CD4-positive, alpha-beta T cell treated with Interleukin-4 for 1 hour (primary cell): Measurements from ENCODE around the gene HNRNPA1.
A peak's percentile ranks its signal among the peaks of the same experiment; 100 is the strongest.
"Not testable (repeated sequence)": the region's sequence is repeated elsewhere in the genome, so short reads cannot be mapped to it uniquely, and the experiment has no call there.

Source experiments
- DNase-seq, 2 donors: peaks; one replicate each; pipeline ENCODE4 v3.0.0-alpha.2; 2020 to 2022

HNRNPA1 gene

DNA sequence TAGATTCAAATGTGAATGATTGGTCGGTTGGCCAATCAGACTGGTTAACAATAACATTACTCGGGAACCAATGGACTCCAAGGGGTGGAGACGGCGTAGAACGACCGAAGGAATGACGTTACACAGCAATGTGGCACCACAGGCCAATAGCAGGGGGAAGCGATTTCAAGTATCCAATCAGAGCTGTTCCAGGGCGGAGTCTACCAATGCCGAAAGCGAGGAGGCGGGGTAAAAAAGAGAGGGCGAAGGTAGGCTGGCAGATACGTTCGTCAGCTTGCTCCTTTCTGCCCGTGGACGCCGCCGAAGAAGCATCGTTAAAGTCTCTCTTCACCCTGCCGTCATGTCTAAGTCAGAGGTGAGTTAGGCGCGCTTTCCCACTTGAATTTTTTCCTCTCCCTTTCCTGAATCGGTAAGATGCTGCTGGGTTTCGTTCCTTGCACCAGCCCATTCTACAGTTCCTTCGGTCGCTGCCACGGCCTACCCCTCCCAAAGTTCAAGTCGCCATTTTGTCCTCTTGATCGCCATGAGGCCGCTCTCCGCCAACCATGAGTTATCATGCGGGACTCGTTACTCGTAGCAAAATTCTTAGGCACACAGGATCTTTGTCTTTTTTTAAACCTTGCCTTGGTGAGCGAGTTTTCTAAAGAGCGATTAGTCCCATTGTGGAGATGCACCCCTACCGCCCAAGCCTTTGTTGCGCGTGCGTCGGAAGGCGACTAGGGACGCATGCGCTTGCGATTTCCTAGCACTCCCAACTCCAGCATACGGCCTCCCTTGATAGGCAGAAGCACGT lies at the start of gene HNRNPA1:
Gene HNRNPA1, plus strand, starts transcription at position 259 of the 793 bp plus-strand sequence. Its CDS starts 82 bp downstream, at position 341.
- peak; percentile 99 for DNase-seq

DNA sequence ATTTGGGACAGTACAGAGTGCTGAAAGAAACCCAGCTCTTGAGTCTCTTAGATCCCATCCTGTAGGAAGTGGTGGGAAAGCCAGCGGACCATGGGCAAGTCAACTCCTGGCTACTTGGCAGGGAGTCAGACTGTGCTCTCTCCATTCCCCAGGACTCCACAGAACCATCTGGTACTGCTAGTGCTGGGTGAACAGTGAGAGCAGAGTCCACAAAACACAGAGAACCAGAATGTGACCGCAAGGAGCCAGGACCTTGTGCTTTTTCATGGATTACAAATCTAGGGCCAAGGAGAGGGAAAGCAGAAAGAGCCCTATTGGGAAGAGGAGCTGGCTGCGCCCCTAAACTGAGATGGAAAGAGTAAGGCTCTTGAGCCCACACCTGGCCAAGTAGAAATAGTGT lies 49.3 kb upstream of the HNRNPA1 start:
- not testable (repeated sequence) for DNase-seq

DNA sequence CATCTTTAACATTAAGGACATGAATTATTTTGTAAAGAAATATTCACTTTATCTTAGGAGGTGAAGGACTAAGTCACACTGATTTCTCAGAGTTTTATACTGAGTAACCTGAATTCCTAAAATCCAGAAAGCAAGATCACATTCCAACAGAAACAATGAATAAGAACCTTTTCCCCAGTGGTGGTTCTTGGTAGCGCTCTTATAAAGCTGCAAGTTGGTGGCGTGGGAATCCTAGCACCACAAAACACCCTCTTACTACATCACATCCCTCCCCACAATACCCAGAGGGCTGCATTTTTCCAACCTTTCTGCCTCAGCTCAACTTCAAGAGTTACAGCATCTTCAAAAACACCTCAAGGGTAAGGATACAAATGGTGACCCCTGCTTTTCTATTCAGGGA lies 47.7 kb upstream of the HNRNPA1 start:
- no peak for DNase-seq

DNA sequence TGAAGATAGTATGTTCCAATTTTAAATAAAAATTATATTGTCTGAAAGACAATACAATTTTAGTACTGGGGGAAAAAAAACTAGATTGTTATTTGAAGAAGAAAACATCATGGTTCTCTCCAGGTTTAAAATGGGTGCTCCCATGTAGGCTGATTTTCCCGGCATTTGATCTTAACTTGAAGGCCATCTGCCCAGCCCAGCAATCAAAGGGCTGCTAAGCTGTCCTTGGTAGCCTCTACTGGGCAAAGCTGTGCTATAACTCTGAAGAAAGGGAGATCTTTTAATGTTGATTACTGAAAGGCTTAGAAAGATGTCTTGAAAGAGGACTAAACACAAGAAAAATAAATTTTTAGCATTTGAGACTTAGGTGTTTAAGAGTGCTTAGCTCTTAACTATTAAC lies 42.0 kb upstream of the HNRNPA1 start:
- no peak for DNase-seq

DNA sequence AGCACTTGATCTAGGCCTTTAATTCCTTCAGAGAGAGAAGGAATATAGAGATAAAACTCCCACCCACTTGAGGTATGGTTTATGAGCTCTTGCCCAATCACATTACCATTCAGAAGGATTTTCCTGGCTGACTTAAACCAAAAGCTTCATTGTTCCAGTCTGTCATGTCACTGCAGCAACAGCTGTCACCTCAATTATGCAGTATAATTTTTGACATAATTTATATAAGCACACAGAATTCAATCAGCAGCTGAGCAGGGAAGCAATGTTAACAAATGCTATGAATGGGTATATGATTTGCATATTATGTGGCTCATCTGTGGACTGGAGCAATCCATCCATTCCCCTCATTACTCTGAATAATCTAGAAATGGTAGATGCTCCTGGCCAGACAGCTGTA lies 40.9 kb upstream of the HNRNPA1 start:
- DNase-seq, result no peak

DNA sequence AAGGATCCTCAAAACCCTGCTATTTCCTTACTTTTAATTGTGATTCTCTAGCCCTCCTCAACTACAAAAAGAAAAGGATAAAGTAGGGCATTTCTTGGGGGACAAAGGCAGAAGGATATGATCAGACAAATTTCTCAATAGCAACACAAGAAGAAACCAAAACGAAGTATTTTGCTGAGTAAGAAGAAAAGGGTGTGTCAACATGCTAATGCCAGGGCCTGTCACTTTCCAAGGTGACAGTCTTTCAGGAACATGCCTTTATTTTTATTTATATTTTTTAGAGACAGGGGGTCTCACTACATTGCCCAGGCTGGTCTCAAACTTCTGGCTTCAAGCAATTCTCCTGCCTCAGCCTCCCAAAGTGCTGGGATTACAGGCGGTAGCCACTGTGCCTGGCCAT lies 40.4 kb upstream of the HNRNPA1 start:
- DNase-seq, result no peak

DNA sequence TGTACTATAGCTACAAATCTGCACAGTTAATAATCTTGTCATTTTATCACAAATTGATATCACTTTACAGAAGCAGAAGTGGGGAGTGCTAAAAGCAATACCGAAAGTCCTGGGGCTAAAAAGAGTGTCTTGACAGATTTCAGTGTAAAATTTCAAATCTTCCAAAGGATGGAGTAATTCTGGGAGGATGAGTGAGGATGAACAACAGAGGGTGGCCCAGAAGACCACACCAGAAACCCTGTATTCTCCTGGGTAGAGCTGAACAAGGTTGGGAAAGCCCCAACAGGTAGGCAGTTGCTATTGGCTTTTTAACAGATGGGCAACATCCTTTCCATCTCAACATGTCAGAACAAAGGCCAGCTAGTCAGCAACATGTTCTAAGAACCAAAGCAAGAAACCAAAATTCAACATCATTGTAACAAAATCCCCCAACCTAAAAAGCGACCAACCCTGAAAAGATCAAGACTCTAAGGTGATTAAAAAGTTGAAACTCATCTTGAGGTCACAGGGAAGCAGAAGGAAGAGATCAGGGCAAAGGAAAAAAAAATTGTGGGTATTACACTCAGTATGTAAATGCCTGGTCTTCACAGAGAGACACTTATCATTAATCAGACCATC lies 39.4 kb upstream of the HNRNPA1 start:
- no peak for DNase-seq

DNA sequence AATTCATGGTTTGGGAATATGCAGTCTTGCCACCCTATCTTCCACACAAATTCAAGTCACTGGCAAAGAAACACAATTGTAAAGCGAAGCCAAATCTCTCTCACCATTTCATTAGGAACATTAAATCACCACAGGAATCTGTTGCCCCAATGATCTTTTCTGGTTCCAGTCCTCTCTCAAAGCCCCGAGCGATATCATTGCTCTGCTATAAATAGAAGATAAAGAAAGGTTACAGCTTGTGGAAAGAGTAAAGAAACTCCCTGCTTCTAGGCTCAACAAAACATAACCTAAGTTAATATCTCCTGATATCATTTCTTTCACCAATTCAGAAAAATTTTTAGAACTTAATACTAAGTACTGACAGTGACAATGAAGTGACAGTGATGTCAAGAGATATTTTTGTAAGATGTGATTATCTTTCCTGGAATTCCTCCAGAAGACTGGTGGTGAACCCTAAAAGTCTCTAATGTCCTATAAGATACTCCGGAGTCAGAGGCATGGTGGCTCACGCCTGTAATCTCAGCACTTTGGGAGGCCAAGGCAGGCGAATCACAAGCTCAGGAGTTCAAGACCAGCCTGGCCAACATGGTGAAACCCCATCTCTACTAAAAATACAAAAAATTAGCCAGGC lies 34.4 kb upstream of the HNRNPA1 start:
- no peak for DNase-seq

DNA sequence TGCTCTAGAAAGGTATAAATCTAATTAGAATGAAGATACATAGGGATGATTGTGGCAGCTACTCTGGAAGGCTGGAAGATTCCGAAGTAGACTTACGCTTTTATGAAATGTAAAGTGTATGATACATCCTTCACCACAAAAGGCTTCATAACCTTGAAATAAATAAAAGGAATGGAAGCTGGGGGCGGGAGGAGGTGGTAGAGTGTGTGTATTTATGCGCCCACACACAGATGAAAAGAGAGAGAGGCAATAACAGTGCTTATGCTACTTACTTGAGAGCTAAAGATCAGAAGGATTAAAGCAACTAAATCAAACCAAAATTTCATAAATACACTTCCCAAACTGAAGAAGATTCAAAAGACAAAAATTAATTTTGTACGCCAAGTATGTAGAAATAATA lies 31.0 kb upstream of the HNRNPA1 start:
- no peak for DNase-seq

DNA sequence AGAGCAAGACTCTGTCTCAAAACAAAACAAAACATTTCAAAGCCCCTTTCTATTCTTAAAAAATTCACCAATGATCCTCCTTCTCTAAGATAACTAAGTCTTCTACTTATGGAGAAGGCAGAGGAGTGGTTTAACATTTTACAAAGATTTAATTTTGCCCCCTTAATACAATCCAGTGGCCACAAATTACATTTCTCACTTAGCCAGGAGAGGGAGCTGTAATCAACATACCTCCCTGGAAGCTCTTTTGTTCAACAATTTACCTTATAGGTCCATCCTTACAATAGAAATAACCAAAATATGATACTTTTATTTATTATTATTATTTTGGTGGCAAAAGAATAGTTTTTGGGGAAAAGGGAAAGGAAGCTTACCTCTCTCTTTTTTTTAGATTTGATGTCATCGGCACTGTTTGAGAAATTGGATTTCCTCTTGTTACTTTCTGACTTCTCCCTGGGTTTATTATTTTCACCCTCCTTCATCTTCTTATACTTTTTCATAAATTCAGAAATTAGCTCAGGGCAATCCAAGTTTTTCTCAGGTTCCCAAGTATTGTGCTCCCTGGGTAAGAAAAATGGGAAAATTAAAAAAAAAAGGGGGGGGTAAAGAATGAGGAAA lies 28.8 kb upstream of the HNRNPA1 start:
- peak in 1 of 2 donors; percentile 67 for DNase-seq

DNA sequence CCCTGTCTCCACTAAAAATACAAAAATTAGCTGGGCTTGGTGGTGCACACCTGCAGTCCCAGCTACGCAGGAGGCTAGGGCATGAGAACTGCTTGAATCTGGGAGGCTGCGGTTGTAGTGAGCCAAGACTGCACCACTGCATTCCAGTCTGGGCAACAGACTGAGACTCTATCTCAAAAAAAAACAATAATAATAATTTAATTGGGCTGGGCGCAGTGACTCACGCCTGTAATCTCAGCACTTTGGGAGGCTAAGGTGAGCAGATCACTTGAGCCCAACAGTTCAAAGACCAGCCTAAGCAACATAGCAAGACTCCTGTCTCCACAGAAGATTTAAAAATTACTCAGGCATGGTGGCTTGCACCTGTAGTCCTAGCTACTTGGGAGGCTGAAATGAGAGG lies 27.3 kb upstream of the HNRNPA1 start:
- no peak for DNase-seq

DNA sequence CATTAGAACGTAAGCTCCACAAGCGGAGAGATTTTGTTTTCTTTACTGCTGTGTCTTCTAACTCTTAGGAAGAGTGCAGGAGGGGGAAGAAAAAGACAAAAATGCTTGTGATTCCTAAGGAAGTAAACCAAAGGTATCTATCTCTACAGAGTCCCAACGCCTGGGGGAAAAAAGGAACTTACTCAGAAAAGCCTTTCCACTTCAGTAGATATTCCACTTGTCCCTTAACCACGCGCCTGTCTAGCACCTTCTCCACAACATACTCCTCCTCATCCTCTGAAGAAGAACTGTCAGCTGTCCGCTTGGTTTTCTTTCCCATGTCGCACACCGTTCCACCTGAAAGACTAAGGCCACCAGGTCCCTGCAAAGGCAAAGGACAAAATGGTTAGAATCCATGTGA lies 23.2 kb upstream of the HNRNPA1 start:
- DNase-seq, result no peak

DNA sequence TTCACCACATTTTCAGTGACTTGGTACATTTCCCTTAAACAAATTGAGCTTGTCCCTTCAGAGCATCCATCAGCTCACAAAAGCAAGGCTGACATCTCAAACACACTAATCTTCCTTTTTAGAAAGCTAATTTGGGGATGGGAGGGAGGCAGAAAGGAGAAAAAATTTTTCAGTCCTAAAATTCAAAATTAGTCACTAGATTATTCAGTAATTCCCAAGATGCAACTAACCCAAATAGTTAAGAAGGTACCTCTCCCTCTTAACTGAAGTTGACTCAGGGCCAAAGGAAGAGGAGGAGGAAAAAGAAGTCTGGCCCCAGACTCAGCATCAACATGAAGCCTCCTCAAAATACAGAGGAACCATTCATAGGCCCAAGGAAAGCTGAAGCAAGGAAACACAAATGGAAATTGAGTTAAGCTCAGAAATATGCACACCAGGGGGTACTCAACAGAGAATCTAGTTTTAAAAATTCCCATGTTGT lies 22.3 kb upstream of the HNRNPA1 start:
- no peak for DNase-seq

DNA sequence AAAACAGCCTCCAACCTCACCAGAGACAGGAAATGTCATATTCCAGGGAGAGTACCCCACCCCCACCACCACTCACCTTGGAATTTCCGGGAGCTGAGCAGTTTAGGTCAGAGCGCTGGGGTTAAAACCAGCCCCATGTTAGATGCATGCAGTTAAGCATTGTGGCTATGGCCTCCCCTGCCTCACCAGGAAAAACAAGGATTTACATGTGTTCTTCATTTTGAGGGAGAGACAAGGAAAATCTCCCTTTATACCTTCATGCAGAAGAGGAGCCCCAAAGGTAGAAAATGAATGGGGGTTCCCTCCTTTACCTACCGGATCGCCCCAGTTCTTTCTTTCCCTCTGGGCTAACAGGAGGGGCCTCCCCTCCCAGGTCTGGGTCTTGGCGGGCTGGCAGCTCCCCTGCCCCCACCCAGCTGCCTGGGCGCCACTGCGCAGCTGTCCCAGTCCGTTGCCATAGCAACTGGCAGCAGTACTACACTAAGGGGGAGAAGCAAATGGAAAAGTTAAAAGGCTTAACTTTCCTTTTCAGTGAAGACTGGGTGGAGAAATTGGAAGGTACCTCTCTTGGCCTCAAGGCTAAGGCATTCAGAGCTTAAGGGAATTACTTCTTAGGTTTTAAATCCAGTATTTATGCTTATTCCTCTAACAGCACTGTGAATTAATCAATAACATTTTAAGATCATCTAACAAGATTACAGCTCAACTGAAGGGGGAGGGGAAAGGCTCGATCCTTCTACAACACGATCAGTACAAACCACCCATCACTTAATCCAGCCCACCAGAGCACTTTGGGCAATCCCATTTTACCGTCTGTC lies 21.1 kb upstream of the HNRNPA1 start:
- DNase-seq, result peak; percentile 40 to 75

DNA sequence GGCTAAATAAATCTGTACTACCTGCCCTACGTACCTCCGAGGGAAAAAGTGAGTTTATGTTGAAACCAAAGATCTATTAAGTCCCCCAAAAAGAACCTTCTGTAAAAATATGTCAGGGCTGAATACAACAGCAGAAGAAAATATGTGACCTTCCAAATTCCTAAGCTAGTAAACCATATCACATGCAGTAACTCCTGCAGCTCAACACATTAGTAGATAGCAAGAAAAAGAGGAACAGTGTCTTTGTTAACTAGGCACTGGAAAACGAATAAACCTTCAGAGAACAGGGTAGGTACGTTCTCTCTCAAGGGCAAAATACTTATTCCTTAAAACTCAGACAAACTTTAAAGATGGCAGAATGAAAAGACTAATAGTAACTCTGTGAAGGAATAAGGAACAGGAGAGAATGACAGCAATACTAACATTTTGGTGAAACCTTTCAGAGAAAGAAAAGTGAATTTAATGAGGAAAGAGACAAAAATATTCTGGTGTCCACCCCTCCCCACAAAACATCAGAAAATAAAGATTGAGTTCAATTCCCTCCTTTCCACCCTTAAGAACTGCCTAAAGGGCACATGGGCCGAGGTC lies 18.6 kb upstream of the HNRNPA1 start:
- no peak for DNase-seq

DNA sequence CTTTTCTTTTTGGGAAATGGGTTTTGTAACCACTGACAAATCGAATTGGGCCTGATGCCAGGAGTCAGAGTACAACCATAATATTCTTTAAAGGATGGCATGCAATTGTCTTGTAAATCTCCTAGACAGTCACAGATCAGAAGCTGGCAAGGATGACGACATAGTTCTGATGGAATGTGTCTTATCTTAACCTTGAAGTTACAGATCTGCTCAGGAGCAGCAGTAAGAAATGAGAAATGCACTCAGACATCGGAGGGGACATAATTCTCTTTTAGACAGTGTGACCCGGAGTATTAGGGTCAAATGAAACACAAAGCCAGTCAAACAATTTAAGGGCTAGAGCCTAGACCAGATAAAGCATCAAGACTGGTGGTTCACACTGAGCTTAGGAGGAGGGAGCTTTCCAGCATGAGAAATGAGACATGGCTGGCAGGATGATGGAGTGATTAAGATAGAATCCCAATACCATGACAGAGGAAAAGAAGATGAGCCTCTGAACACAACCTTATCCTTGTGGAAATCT lies 18.1 kb upstream of the HNRNPA1 start:
- no peak for DNase-seq

DNA sequence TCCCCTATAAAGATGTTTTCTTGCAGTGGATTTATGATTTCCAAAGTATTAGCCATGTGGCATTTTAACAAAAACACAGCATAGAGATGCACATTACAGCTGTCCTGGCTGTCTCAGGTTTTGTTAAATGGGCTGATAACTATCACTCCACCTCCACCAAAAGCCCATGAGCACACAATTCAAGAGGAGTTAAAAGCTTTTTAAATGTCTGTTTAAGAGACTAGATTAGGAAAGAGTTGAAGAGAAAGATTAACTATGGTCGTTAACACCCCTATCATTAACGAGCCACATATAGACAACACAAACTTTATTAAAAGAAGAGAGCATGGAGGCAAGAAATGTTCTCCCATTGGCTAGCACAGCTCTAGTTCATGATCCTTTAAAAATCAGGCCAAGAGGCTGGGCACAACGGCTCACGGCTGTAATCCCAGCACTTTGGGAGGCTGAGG lies 15.1 kb upstream of the HNRNPA1 start:
- no peak for DNase-seq

DNA sequence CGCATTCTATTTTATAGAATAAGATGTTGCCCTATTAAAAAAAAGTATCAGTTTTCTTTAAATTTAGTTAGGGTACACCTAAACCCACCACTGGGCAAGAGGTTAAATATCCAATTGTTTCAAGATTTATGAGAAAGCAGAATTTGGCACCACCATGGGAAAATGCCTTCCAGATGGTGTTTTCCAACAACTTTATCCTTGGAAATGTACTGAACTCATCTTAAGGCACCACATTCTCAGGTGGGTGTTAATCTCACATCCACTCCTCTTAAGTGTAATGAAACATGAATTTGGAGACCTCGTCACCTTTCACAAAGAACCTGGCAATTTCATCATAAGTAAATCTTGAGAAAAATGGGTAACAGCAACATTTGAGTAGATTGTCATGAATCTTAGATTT lies 13.7 kb upstream of the HNRNPA1 start:
- no peak for DNase-seq

DNA sequence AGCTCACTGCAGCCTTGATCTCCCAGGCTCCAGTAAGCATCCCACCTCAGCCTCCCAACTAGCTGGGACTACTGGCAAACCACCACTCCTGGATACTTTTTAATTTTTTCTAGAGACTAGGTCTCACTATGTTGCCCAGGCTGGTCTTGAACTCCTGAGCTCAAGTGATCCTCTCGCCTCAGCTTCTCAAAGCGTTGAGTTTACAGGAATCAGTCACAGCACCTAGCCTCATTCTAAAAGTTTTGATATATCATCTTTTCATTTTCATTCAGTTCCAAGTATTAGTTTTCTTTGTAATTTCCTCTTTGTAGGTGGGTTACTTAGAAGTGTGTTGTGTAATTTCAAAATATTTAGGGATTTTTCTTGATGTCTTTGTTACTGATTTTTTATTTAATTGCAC lies 10.2 kb upstream of the HNRNPA1 start:
- DNase-seq, result no peak

DNA sequence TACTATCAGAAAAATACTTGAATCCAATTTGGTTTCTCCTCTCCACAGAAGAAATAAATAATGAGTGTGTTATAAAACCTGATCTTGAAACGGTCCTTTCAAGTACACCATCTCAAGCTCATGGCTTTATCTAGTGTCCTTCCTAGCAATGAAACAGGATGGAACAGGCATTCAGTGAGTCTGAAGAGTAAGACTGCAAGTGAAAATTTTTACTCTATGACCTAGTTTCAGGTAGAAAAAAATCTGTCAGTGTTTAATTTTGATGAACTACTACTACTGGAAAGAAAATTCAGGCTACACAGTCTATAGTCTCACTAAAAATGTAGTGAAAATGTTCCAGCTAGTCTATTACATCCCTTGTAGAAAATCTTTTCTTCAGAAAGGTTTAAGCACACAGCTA lies 8.3 kb upstream of the HNRNPA1 start:
- no peak for DNase-seq

DNA sequence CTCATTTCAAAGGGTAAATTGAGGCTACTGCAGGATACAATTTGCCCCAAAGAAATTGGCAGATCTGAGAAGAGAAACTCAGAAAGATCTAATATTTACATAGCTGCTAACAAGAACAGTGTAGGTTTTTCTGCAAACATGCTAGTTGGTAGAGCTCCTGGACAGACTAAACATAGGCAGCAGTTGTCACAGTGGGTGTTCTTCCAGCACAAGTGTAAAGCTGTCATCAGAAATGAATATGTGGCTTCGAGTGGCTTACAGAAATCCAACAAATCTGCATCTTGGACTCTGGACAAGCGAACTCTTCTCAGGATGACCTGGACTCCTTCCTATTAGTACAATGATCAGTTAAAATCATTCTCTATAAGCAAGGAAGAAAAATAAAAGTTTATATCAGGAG lies 6.5 kb upstream of the HNRNPA1 start:
- no peak for DNase-seq

DNA sequence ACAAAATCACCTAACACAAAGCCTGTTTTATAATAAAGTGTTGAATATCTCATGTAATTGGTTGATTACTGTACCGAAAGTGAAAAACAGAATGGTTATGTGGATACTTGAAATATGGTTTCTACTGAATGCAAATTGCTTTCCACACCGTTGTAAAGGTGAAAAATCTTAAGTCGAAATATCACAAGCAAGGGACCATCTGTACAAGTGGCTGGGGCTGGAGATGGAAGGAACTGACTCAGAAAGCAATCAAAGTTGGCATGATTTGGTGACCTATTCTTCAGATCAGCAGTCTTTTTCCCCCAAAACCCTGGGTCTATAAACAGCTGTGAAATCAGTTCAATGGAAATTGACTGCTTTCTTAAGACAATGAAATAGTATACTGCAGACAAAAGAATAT lies 4.2 kb upstream of the HNRNPA1 start:
- DNase-seq, result no peak
